ENCODE data around the gene RENBP.

Gene RENBP

GRCh38 chrX:153970357-153971123 is 26.1 kb upstream of the RENBP start:
- peak; percentile 34 for DNase-seq

GRCh38 chrX:153969904-153970356 is 25.5 kb upstream of the RENBP start:
- no peak for DNase-seq

GRCh38 chrX:153969125-153969903 is 24.9 kb upstream of the RENBP start:
- DNase-seq = no peak

- DNase-seq = peak; percentile 36
These were observed 24.3 kb upstream of the RENBP start for GRCh38 chrX:153968754-153969124.

- no peak for DNase-seq
These were observed 23.8 kb upstream of the RENBP start for GRCh38 chrX:153968255-153968654.

GRCh38 chrX:153967536-153968224 is 23.2 kb upstream of the RENBP start:
- peak; percentile 52 for DNase-seq

- DNase-seq = no peak
These were observed 22.5 kb upstream of the RENBP start for GRCh38 chrX:153966841-153967535.

GRCh38 chrX:153966283-153966688 is 21.8 kb upstream of the RENBP start:
- no peak for DNase-seq

GRCh38 chrX:153965406-153965805 is 21.0 kb upstream of the RENBP start:
- no peak for DNase-seq

- no peak for DNase-seq
These were observed 19.7 kb upstream of the RENBP start for GRCh38 chrX:153964105-153964504.

GRCh38 chrX:153963546-153963945 is 19.1 kb upstream of the RENBP start:
- no peak for DNase-seq

- no peak for DNase-seq
These were observed 16.8 kb upstream of the RENBP start for GRCh38 chrX:153961292-153961691.

- DNase-seq = no peak
These were observed 16.3 kb upstream of the RENBP start for GRCh38 chrX:153960786-153961185.

GRCh38 chrX:153960077-153960476 is 15.6 kb upstream of the RENBP start:
- no peak for DNase-seq

- DNase-seq = no peak
These were observed 15.2 kb upstream of the RENBP start for GRCh38 chrX:153959649-153960048.

- no peak for DNase-seq
These were observed 14.2 kb upstream of the RENBP start for GRCh38 chrX:153958605-153959004.

- no peak for DNase-seq
These were observed 12.8 kb upstream of the RENBP start for GRCh38 chrX:153957224-153957623.

GRCh38 chrX:153956044-153956907 is 11.8 kb upstream of the RENBP start:
- no peak for DNase-seq

GRCh38 chrX:153955228-153955732 is 10.8 kb upstream of the RENBP start:
- no peak for DNase-seq

GRCh38 chrX:153954558-153955227 is 10.2 kb upstream of the RENBP start:
- no peak for DNase-seq

- DNase-seq = no peak
These were observed 9.6 kb upstream of the RENBP start for GRCh38 chrX:153953892-153954557.

Data from CD4-positive, alpha-beta T cell treated with Interleukin-4 for 4 hours (primary cell).